HG03025 (cell line): ENCODE data around the gene HOXA7.

ENCODE experiments used
- ATAC-seq: cut with Tn5 transposase; IDR thresholded peaks from one replicate; pipeline ENCODE4 v1.9.1; 2021; ENCODE audit warnings: mild to moderate bottlenecking, moderate library complexity; ENCODE audit not compliant: unreplicated experiment, low FRiP score

Gene HOXA7

DNA sequence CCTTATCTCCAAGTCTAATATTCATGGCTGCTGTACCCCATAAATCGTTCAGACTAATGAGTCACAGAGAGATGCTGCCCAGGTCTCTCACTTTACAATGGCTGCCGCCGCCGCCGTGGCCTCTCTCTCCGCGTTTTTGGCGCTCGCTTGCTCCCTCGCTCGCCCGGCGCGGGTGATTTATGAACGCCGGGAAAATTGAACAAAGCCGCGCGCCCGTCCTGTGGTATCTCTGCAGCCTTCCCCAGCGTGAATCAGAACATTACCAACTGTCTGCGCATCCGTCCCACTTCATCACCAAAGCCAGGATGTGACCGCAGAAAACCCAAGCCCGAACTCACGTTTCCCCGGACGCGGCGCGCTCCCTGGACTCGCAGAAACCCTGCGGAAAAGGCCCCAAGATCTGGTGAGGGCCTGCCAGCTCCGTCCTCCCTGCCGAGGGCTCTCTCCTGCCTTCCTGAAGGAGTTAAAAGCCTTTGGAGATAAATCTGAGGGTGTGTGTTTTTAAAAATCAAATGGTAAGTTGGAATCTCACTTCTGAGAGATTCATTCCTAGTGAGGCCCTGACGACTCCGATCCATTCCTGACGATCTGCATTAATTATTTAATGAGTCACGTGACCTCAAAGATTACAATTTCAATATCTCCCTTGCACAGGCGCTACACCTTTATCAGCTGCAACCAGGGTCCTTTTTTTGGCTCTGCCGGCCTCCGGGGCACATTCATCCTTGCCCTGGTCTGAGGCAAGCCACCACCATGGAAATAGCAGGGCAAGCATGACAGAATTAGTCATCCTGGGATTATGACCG, 32.2 kb downstream of the HOXA7 start:
- ATAC-seq = no peak

DNA sequence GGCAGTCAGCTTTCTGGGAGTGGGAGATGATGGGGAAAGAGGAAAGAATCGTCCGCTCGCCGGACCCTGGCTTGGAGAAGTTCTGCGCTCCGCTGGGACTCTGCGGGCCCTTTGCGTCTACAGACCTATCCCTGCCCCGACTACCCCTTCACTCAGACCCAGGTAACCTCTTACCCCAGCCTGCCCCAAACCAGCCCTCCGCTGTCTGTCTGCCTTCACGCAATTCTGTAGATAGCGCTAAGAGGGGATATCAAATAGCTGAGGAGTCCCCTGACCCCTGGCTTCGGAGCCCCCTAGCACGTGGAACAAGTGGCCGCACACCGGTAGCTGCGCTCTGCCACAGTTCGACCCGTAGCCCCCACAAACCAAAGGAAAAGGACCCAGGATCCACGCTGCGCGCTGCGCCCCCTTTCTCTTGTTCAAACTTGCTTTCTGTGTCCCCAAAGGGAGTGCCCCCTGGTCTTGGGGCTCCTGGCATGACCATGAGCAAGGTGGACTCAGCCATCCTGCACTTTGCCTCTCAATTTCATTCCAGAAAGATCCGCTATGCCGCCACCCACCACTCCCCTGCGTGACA, 32.9 kb downstream of the HOXA7 start:
- ATAC-seq = no peak

DNA sequence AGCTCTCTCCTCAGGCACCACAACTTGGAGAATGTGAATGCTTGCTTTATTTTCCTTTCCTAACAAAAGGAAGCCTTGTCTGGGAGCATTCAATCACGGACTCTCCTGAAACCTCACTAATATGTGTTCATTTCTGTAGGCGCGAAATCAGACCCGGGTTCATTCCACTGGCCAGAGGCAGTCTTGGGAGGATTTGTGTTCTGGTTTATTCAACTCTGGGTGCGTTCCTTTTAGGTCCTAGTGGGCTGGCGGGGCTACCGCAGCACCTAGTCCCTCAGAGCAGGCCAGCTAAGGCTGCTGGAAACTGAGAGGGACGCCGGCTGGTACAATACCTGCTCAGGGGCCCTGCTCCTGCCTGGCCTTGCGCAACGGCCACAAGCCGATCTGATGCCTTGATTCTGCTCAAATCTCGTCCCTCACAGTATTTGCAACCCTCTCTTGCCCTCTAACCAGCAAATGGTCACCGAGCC, 33.4 kb downstream of the HOXA7 start:
- ATAC-seq = no peak

DNA sequence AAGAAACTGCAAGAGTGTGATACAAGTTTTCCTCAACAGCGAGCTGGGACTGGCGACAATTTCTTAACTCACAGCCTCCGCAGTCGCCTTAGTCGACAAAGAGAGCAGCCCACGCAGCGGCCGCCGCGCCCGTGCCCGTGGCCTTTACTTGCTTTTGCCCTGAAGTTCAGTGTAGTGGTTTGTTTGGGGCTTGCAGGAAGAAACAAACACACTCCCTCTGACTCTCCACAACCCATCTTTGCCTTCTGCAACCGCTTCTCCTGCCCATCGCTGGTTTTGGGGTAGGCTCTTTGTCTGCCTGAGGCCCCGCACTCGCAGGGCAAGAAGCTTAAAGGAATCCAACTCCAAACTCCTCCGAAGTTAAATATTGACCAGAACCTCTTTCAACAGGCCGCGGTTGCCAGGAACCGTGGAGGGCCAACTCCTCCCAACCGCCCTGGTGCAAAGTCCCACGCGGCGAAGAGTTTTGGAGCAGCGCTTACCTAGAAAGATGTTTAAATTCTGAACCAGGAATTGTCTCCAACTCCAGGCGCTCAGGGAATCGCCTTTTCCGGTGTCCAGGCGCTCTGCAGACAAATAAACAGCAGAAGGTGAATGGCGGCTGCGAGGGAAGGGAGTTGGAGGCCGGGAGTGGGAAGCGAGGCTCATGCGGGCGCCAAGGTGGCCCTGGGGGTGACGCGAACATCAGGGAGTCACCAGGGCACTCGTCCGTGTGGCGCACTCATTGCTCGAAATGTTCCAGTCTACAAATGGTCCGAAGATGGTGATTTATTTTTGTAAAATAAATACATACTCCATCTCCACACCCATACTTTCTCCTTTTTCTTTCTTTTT, 34.2 kb downstream of the HOXA7 start:
- no peak for ATAC-seq

DNA sequence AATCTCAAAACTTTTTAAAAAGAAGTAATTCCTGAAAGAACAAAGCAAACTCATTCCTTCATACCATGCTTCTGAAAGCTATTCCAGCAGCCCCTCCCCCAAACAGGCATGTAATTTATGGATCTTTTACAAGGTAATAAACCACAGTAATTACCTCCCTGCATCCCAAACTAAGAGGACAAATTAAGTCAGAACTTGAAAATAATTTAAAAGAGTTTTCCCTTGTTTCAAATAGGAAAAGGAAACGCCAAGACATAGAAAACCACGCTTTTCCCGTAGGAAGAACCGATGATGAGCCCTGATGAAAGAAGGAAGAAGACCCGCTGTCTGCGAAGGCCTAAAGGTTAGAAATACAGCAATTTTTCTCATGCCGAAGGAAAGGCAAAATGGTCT, 34.8 kb downstream of the HOXA7 start:
- no peak for ATAC-seq

DNA sequence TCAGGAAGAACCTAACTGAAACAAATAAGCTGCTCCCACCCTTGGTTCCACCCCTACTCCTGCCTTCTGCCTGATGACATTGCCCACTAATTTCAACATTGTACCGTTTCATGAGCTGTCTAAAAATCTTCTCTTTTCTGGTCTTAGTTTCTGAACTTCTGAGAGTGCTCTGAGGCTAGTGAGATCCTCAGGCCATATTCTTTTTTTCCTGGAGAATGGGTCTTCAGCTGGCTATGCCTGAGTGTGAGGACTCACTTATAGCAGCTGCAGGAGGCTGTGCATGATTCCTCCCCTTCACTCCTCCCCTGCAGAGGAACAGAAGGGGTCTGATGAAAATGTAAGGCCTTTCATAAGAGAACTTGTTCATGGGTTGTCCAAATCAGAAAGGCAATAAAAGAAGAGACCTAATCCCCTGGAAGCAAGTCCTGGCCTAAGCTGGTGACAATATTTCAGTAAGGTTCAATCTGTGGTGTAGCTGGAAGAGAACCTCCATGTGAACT, 37.0 kb downstream of the HOXA7 start:
- no peak for ATAC-seq

DNA sequence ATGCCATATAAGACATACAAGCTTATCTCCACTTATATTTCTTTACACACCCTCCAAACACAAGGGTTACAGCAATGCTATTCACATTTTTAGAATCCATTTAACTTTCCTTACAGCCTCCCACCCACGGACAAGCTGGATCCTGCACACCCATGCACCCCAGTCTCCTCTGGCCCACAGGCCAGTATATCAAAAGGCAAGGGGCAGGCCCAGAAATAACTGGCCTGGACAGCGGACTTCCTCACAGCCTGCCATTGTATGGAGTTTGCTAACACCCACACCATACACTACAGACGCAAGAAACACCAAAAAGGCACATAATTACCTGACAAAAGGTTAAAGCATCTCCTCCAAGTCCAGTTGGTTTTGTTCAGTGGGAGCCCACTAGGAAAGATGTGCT, 37.9 kb downstream of the HOXA7 start:
- no peak for ATAC-seq

DNA sequence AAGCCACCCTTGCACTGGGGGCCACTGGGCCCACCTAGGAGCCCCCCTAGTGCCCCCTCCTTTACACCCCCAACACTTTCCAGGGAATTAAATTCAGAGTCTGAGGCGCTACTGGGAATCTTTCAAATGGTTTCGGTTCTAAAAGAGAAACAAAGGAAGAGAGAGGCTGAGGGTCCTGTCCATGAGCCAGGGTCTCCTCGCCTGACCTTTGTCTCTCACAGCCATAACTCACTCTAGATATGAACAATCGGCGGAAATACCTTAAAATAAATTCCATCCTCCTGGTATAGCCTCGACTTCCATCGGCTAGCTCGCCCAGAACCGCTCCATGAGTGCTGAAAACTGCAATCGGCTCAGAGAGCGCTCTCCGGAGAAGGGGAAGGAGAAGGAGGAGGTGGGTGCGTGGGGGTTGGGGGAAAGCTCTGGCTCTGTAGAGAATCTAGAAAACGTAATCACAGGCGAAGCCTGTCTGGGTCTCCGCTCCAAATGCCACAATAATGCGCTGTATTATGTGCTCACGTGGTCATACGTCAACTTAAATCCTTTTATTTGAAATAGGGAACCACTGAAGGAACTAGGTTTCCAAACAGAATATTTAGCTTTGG, 38.5 kb downstream of the HOXA7 start:
- ATAC-seq = no peak

DNA sequence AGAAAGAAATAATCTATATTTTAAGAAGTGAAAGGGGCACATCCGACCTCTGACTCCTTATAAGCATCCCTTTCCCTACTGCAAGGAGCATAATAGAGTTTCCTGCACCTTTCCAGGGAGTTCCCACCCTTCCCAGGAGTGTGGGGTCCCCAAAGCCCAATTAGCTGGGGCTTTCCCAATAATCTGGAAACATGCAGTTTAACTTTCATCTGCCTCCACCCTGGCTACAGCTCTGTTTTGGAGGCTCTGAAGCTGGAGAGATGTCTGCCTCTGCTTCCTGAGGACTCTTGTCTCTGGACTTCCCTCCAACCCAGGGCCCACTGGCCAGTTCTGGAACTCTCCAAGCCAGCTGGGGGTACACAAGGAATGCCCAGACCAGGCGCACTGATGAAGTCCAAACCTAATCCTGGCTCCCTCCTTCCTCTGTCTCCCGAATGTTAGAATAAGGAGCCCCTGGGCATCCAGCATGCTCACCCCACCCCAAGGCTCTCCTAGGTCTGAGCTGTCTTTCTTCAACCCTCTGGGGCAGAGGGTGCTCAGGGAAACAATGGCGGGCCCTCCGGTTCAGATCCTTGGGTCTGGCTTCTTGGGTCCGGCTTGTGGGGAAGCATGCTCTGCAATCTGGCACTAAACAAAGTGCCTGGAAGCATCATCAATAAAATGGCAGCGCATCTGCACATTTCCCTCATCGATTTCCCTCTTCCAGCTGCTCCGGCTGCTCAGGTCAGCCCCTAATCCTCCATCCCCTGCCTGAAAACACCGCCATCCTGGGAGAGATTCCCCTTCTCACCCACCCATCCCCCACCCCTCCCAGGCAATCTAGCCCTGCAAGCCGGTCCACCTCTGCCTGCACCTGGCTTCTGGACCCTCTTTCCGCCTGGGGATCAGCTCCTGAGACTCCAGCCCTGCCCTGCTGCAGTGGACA, 39.3 kb downstream of the HOXA7 start:
- no peak for ATAC-seq

DNA sequence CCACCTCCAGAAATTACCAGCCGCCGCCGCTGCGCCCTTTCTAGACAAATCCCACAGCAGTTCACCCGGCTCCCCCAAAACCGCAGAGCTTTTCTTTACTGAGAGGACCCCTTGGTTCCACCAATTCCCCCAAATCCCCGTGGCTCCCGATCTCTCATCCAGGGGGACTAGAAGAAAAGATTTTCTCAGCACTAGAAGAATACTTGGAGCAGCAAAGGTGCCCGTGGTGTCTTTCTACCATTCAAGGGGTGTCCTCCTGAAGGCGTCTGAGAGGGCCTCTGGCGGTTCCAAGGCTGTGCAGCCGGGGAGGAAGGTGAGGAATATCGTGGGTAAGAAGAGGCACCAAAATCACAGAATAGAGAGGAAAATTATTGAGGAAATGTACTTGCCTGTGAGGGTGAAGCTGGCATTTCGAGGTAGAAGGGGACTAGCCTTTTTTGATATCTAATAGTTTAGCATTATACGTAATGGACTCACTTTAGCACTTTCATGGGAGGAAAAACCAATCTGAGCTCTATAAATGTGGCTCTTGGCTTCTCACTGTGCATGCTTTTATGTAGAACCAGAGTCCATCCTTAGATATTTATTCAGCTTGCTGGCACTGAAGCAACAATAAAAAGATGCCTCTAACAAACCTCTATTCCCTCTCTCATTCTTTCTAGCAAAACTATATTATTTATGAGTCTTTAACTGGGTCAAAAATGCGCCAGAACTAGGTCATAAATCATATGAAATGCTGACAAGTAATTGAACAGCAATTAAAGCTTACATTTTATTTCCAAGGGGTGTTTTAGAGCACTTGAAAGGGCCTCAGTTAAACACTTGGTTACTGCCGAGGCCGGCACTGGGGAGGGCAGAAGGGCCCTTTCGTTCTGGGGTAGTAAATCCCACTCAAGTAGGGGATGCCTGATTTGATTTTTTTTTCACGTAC, 40.2 kb downstream of the HOXA7 start:
- ATAC-seq = no peak

DNA sequence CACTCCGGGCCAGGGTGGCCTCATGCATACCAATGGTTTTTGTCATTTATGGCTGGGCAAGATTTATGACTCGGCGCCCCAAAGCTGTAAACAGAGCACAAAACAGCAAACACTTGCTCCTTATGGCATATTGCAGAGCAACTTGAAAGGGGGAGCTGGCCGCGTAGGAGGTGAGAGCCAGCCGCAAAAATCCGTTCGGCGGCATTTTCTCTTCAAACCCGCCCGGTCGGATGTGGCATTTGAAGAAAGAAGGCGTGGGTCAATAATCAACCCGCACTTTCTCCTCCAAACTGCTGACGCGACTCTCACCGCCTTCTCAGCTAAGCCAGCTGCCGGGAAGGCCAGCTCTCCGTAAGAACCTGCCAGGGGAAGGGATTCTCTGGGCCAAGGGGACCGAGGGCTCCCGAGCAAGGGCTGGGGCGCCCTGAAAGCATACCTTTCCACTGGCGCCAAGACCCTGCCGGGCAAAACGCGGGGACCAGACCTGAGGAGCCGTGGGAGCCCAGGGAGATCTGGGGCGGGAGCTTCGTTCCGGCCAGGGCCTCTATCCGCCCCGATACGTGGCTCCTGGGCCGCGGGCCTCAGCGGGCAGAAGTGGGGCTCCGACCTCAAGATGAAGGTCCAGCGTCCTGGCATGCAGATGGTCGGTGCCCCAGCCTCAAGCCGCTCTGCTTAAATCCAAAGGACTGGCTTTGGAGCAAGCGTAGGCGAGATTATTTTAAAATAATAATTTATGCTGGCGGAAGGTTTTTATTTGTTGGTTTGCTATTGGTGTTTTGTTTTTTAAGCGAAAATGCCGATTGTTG, 41.1 kb downstream of the HOXA7 start:
- no peak for ATAC-seq

DNA sequence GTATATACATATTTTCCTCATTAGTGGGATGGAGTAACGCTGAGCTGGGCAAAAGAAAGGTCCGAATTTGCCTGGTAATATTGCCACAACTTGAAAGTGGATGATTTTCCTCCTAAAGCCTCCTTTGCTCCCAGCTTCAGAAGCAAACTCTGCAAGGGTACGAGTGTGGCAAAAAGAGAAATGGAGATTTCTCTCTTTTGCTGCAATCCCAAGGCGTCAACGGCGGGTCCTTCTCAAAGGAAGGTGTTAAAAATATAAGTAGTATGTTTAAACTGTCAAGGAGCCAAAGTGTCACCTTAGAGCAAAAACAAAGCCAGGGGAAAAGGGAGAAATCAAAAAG, 41.6 kb downstream of the HOXA7 start:
- no peak for ATAC-seq

DNA sequence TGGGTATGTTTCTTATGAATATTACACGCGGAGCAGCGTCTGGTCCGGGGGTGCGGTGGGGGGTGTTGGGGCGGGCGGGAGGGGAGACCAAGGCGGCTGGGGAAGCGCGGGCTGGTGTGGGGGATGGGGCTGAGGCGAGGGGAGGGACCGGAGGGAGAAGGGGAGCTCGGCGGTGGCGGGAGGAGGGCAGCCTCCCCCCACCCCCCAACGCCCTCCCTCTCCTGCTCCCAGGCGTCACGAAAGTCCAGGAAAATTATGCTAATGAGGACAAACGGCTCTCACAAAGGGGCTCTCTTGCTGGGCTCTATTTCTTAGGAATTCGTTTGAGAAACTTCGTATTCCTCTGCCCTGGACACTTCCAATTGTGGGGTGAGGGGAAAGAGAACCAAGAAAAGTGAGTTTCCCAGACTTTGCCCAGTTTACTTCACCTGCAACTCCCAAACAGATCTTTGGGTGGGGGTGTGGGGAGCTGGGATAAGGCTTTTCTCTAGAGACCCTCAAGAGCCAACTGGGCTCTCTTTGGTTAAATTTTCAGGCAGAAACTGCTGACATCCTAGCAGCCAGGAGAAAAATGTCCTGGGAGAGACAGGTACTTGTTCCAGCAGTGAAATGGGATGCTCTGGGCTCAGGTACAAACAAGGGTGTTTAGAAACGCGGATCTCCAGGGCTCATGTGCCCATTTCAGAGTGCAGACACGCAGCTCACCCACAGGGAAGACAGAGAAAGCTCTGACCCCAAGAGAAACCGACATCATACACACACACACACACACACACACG, 42.3 kb downstream of the HOXA7 start:
- no peak for ATAC-seq

DNA sequence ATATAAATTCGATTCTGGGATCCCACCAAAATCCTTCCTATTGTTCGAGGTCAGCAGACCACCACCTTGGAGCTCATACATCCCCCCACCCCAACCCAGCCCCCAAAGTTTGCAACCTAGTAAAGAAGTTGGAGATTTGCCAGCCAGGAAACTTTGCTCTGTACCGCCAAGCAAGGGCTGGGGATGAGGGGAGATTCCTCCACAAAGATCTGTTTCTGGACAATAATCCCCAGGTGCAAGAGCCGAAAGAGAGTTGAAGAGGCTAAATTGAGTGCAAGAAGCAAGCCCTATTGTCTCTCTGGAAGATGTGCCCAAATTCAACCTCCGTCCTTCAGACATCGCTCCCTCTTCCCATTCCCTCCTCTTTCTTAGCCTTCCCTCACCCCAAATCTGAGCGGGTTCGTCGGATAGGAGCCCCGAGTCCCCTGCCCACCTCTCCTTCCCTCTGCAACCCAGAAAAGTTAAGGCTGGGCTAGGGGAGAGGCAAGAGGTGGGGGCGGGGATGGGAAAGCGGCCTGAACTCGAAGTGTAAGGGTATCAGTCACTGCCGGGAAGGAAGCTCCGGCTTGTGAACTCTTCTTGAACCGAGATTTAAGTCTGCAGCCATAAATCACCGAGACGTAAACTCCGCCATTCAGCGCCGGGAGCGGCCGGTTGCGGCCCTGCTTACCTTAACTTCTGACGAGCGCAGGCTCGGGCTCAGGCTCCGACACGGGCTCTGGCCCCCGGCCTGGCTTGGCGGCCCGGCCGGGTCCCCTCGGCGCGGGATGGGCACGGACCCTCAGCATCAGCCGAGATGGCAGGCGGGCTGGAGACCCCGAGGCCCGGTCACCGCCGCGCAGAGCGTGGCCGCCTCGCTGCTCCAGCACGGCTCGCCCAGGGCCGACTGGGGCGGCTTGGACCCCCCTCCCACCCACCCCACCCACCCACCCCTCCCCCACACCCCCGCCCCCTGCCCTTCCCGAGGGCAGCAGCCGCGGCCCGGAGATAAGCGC, 43.2 kb downstream of the HOXA7 start:
- no peak for ATAC-seq

DNA sequence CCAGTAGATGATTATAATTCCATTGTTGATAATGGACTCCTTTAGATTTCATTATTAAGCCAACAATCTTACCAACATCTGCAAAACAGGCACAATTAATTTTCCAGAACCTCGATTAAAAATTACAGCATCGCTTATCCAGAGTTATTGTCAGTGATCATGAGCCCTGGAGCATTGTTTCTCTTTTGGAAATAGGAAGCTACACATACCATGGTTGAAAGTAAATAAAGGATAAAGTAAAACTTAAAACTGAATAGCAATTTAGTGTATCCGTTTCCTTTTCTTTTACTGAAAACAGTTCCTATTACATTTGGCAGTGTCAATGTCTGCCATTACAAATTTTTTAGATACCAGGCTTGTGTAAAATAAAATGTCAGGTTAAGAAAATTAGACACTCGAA, 44.1 kb downstream of the HOXA7 start:
- ATAC-seq = no peak

DNA sequence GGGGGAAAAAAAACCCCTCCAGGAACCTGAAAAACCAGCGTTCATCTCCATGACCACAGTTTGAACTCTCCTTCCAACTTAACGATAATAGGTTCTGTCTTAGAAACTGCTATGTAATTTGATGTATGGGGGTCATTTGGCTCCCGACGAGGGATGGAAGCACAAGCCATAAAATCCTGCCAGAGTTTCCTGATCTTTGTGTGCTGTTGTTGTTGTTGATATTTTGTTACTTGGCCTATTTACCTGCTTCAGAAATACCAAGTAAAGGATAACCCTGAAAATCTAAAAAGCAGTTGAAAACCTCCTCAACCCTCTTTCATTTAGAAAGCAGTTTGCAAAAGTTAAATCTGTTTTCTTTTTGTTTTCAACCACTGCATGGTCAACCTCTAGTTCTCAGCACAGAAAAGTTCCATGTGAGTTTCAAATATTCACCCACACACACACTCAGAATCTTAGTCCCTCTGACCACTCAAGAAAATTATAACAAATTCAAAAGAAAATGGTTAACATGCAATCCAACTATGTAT, 44.7 kb downstream of the HOXA7 start:
- no peak for ATAC-seq
